Gastroesophageal sphincter (tissue), 3 donors: ENCODE data around the gene MMP24.

ENCODE experiments used
- CTCF ChIP-seq, 4 experiments: fragments of 200-600 bp in 2 of 4; fragments of 450-650 bp in 2 of 4; sonication (generic) in 1 of 4; IDR thresholded peaks; one replicate each; pipeline ENCODE4 v1.5.1; 2017 to 2019; ENCODE audit warnings: antibody characterized with exemption in 4 of 4, mild to moderate bottlenecking in 2 of 4, moderate library complexity in 2 of 4
- EP300 ChIP-seq: sonication (generic); formaldehyde crosslinking; IDR thresholded peaks from one replicate; pipeline ENCODE4 v1.6.1; 2017; ENCODE audit warnings: antibody characterized with exemption, mild to moderate bottlenecking
- POLR2A ChIP-seq, 2 donors: fragments of 450-650 bp; IDR thresholded peaks; one replicate each; pipeline ENCODE4 v1.6.1; 2017; ENCODE audit warnings: antibody characterized with exemption in 2 of 2, mild to moderate bottlenecking in 2 of 2, moderate library complexity in 1 of 2
- POLR2AphosphoS5 ChIP-seq: sonication (generic); formaldehyde crosslinking; IDR thresholded peaks from one replicate; pipeline ENCODE4 v1.6.1; 2017; ENCODE audit warnings: antibody characterized with exemption

- TF ChIP-seq CTCF (IDR thresholded peaks at IDR 0.05) (no peak), POLR2A (IDR thresholded peaks at IDR 0.05) (no peak), POLR2AphosphoS5 (no peak), EP300 (no peak)
Measured at GRCh38 chr20:35251613-35251940, 25.1 kb downstream of the MMP24 start.
